ENCODE results near the gene RAB27A. TPM values are rescaled to one million over a fixed set of nuclear protein-coding genes. Genes with fewer than 3 reads are reported as not detected.

The RAB27A gene
- total RNA-seq, 1 experiment from 2014 or later, result 28.9 TPM

DNA sequence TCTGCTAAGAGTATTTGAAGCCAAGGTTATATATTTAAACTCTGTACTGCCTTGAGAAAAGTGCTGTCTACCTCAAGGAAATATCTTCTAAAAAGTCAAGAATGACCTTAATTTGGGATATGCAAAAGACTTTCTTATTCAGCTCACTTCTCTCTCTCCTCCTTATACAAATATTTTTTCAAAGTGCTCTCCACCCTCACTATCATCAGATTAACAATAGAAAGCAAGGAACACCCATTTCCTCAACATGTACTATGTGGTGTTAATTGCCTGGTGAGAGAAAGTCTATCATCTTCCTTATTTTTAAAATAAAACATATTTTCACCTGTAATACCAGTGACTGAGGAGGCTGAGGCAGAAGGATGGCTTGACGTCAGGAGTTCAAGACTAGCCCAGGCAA, 48.4 kb downstream of the RAB27A start:
- H3K9me3 Mint-ChIP-seq (ENCODE audit: low read depth, unreplicated experiment), result no peaks in the 10 kb centered on the region
- H3K27me3 Mint-ChIP-seq (ENCODE audit: unreplicated experiment), result no peaks in the 10 kb centered on the region
- DNase-seq, result no peak
- H3K4me3 Mint-ChIP-seq (ENCODE audit: low read depth, unreplicated experiment), result no peak overlapping the region
- H3K4me1 Mint-ChIP-seq (ENCODE audit: low read depth, unreplicated experiment), result no peaks in the 10 kb centered on the region
- no TSS peak for BruUV-seq (replicated peaks)
- H3K36me3 Mint-ChIP-seq (ENCODE audit: insufficient read depth, unreplicated experiment), result no peaks in the 10 kb centered on the region
- TF ChIP-seq, protein P1, sequence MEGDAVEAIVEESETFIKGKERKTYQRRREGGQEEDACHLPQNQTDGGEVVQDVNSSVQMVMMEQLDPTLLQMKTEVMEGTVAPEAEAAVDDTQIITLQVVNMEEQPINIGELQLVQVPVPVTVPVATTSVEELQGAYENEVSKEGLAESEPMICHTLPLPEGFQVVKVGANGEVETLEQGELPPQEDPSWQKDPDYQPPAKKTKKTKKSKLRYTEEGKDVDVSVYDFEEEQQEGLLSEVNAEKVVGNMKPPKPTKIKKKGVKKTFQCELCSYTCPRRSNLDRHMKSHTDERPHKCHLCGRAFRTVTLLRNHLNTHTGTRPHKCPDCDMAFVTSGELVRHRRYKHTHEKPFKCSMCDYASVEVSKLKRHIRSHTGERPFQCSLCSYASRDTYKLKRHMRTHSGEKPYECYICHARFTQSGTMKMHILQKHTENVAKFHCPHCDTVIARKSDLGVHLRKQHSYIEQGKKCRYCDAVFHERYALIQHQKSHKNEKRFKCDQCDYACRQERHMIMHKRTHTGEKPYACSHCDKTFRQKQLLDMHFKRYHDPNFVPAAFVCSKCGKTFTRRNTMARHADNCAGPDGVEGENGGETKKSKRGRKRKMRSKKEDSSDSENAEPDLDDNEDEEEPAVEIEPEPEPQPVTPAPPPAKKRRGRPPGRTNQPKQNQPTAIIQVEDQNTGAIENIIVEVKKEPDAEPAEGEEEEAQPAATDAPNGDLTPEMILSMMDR (IDR thresholded peaks at IDR 0.05; ENCODE audit: unreplicated experiment), result no peak
- intact Hi-C loops (cut with micrococcal nuclease; ENCODE audit: unreplicated experiment), result no loop called here
- CTCF ChIA-PET, result no interaction called here
- H3K27ac Mint-ChIP-seq (ENCODE audit: unreplicated experiment), result no peak overlapping the region

- Mint-ChIP-seq H3K36me3 (ENCODE audit: insufficient read depth, unreplicated experiment) (no peaks in the 10 kb centered on the region), H3K9me3 (ENCODE audit: low read depth, unreplicated experiment) (no peaks in the 10 kb centered on the region), H3K27me3 (ENCODE audit: unreplicated experiment) (no peaks in the 10 kb centered on the region), H3K4me1 (ENCODE audit: low read depth, unreplicated experiment) (no peaks in the 10 kb centered on the region), H3K27ac (ENCODE audit: unreplicated experiment) (no peak overlapping the region), H3K4me3 (ENCODE audit: low read depth, unreplicated experiment) (no peak overlapping the region)
- TF ChIP-seq, protein P1 (IDR thresholded peaks at IDR 0.05; ENCODE audit: unreplicated experiment), result no peak
- CTCF ChIA-PET, result no interaction called here
- intact Hi-C loops (cut with micrococcal nuclease; ENCODE audit: unreplicated experiment), result no loop called here
- BruUV-seq (replicated peaks), result no TSS peak
- no peak for DNase-seq
Observed at GRCh38 chr15:55240125-55240760, 49.4 kb downstream of the RAB27A start.

GRCh38 chr15:55239440-55240124, 50.0 kb downstream of the RAB27A start:
- Mint-ChIP-seq H3K36me3 (ENCODE audit: insufficient read depth, unreplicated experiment) (no peaks in the 10 kb centered on the region), H3K4me3 (ENCODE audit: low read depth, unreplicated experiment) (no peak overlapping the region), H3K27me3 (ENCODE audit: unreplicated experiment) (no peaks in the 10 kb centered on the region), H3K9me3 (ENCODE audit: low read depth, unreplicated experiment) (no peaks in the 10 kb centered on the region), H3K27ac (ENCODE audit: unreplicated experiment) (no peak overlapping the region), H3K4me1 (ENCODE audit: low read depth, unreplicated experiment) (peaks cover 3% of the 10 kb centered on the region)
- CTCF ChIA-PET, result no interaction called here
- BruUV-seq (replicated peaks), result no TSS peak
- TF ChIP-seq, protein P1 (IDR thresholded peaks at IDR 0.05; ENCODE audit: unreplicated experiment), result no peak
- intact Hi-C loops (cut with micrococcal nuclease; ENCODE audit: unreplicated experiment), result no loop called here
- no peak for DNase-seq

DNA sequence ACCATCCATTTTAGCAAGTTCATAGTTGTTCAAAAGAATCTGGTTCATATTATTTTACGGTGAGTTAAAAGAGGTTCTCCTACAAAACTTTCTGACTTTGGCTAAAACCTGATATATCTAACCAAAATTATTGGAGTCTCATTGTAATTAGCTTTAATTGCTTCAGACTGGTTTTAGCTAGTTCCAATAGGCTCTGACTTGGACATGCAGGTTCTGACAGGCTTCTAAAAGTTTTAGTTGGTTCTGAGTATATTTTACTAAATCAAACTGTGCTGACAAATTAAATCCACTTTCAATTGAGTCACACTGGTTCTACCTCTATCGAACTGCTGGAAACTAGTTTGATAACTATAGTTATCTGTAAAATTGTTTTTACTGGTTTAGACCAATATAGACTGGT, 50.7 kb downstream of the RAB27A start:
- CTCF ChIA-PET, result no interaction called here
- no peaks in the 10 kb centered on the region for H3K27me3 Mint-ChIP-seq (ENCODE audit: unreplicated experiment)
- no peaks in the 10 kb centered on the region for H3K9me3 Mint-ChIP-seq (ENCODE audit: low read depth, unreplicated experiment)
- no TSS peak for BruUV-seq (replicated peaks)
- no peaks in the 10 kb centered on the region for H3K36me3 Mint-ChIP-seq (ENCODE audit: insufficient read depth, unreplicated experiment)
- TF ChIP-seq, protein P1 (IDR thresholded peaks at IDR 0.05; ENCODE audit: unreplicated experiment), result no peak
- DNase-seq, result no peak
- H3K27ac Mint-ChIP-seq (ENCODE audit: unreplicated experiment), result no peak overlapping the region
- intact Hi-C loops (cut with micrococcal nuclease; ENCODE audit: unreplicated experiment), result no loop called here
- peaks cover 10% of the 10 kb centered on the region for H3K4me1 Mint-ChIP-seq (ENCODE audit: low read depth, unreplicated experiment)
- no peak overlapping the region for H3K4me3 Mint-ChIP-seq (ENCODE audit: low read depth, unreplicated experiment)
